ENCODE results near the gene EEPD1. TPM values are rescaled to one million over a fixed set of nuclear protein-coding genes. Genes with fewer than 3 reads are reported as not detected.
A peak's percentile ranks its signal among the peaks of the same experiment; 100 is the strongest.

The EEPD1 gene
- polyA plus RNA-seq, 1 experiment, result 2.5 TPM

- Histone ChIP-seq H3K4me3 (ENCODE audit: low read depth, low read length) (no peak overlapping the region), H3K27me3 (ENCODE audit: control insufficient read depth, insufficient read depth, low read length) (no peaks in the 10 kb centered on the region), H3K36me3 (ENCODE audit: control insufficient read depth, insufficient read depth, low read length) (no peaks in the 10 kb centered on the region)
- TF ChIP-seq CTCF (IDR thresholded peaks at IDR 0.05; ENCODE audit: insufficient read depth, low read depth, low read length), result no peak
- no peak for DNase-seq (ENCODE audit: low read depth)
- POLR2A ChIA-PET, result no interaction called here
- CTCF ChIA-PET, result no interaction called here
Measured at GRCh38 chr7:36344622-36345021, 191.6 kb downstream of the EEPD1 start.

- Histone ChIP-seq H3K4me3 (ENCODE audit: low read depth, low read length) (no peak overlapping the region), H3K36me3 (ENCODE audit: control insufficient read depth, insufficient read depth, low read length) (no peaks in the 10 kb centered on the region), H3K27me3 (ENCODE audit: control insufficient read depth, insufficient read depth, low read length) (no peaks in the 10 kb centered on the region)
- CTCF ChIA-PET, result no interaction called here
- POLR2A ChIA-PET, result no interaction called here
- no peak for TF ChIP-seq CTCF (IDR thresholded peaks at IDR 0.05; ENCODE audit: insufficient read depth, low read depth, low read length)
- DNase-seq (ENCODE audit: low read depth), result no peak
Measured at GRCh38 chr7:36346260-36346831, 193.3 kb downstream of the EEPD1 start.

- DNase-seq (ENCODE audit: low read depth), result peak; percentile 17
- H3K27me3 ChIP-seq (ENCODE audit: control insufficient read depth, insufficient read depth, low read length), result no peaks in the 10 kb centered on the region
- POLR2A ChIA-PET, result no interaction called here
- CTCF ChIA-PET, result interaction anchor here (1.3 kb wide), 1 partner anchor 29 kb away, joined by 6 read pairs; no protein-coding TSS in a partner anchor
- no peak overlapping the region for H3K4me3 ChIP-seq (ENCODE audit: low read depth, low read length)
- H3K36me3 ChIP-seq (ENCODE audit: control insufficient read depth, insufficient read depth, low read length), result no peaks in the 10 kb centered on the region
- no peak for TF ChIP-seq CTCF (IDR thresholded peaks at IDR 0.05; ENCODE audit: insufficient read depth, low read depth, low read length)
Measured at GRCh38 chr7:36348256-36348655, 195.2 kb downstream of the EEPD1 start.

GRCh38 chr7:36348771-36349170 lies 195.7 kb downstream of the EEPD1 start:
- POLR2A ChIA-PET, result no interaction called here
- no peak for DNase-seq (ENCODE audit: low read depth)
- no peaks in the 10 kb centered on the region for H3K27me3 ChIP-seq (ENCODE audit: control insufficient read depth, insufficient read depth, low read length)
- no peak for TF ChIP-seq CTCF (IDR thresholded peaks at IDR 0.05; ENCODE audit: insufficient read depth, low read depth, low read length)
- CTCF ChIA-PET, result interaction anchor here (1.3 kb wide), 1 partner anchor 30 kb away, joined by 6 read pairs; no protein-coding TSS in a partner anchor
- H3K4me3 ChIP-seq (ENCODE audit: low read depth, low read length), result no peak overlapping the region
- H3K36me3 ChIP-seq (ENCODE audit: control insufficient read depth, insufficient read depth, low read length), result no peaks in the 10 kb centered on the region

GRCh38 chr7:36349626-36350025 lies 196.6 kb downstream of the EEPD1 start:
- H3K36me3 ChIP-seq (ENCODE audit: control insufficient read depth, insufficient read depth, low read length), result no peaks in the 10 kb centered on the region
- ChIA-PET POLR2A (no interaction called here), CTCF (interaction anchor here (1.6 kb wide), 1 partner anchor 433 kb away, joined by 5 read pairs; no protein-coding TSS in a partner anchor)
- DNase-seq (ENCODE audit: low read depth), result no peak
- H3K4me3 ChIP-seq (ENCODE audit: low read depth, low read length), result no peak overlapping the region
- H3K27me3 ChIP-seq (ENCODE audit: control insufficient read depth, insufficient read depth, low read length), result no peaks in the 10 kb centered on the region; the same call in 1 of the 2 replicates
- TF ChIP-seq CTCF (IDR thresholded peaks at IDR 0.05; ENCODE audit: insufficient read depth, low read depth, low read length), result no peak

Small RNA genes within 50 kb of the gene (small RNA-seq; reads per million reads assigned to genes)
- not detected for gene AC006960.1 (ENCODE audit: insufficient read length, low read depth, low replicate concordance)
- not detected for gene AC007327.1 (ENCODE audit: insufficient read length, low read depth, low replicate concordance)
- not detected for gene RF00019 (ENCODE audit: insufficient read length, low read depth, low replicate concordance)

Other genes with a start within 250 kb of the EEPD1 start
- 54.2 and 63.3 TPM in 2 replicates for gene ANLN, start 236.6 kb downstream of the EEPD1 start, polyA plus RNA-seq (2011; rRNA removed)